AG04450 (cell line): ENCODE data around the gene LY6G5B. TPM values are rescaled to one million over a fixed set of nuclear protein-coding genes. Genes with fewer than 3 reads are reported as not detected.

ENCODE experiments used
- CTCF ChIA-PET: fragments of 300-600, 350-600 bp; formaldehyde crosslinking; extraction: SDS; loops from one replicate; lab custom pipeline; 2022; ENCODE audit warnings: antibody characterized with exemption, inconsistent platforms; lab: Charles Lee
- POLR2A ChIA-PET: fragments of 350-600 bp; formaldehyde crosslinking; extraction: SDS; loops from one replicate; lab custom pipeline; 2021; ENCODE audit warnings: antibody characterized with exemption, inconsistent platforms; lab: Yijun Ruan, JAX
- DNase-seq: peaks from one replicate; pipeline ENCODE4 v3.0.0-alpha.2; 2011; ENCODE audit warnings: low read depth, low spot score
- H3K27ac ChIP-seq: one replicate; pipeline ENCODE4 v1.5.1; 2012; ENCODE audit warnings: low read depth, low read length, control low read depth
- H3K27me3 ChIP-seq: one replicate; pipeline ENCODE4 v1.6.0; 2012; ENCODE audit warnings: low read length; ENCODE audit not compliant: control insufficient read depth, insufficient read depth
- H3K4me3 ChIP-seq: 2 replicates; pipeline ENCODE4 v1.5.1; 2011; ENCODE audit warnings: mild to moderate bottlenecking, low read depth, low read length, control low read depth
- H3K9me3 ChIP-seq: 2 replicates; pipeline ENCODE4 v1.5.1; 2012; ENCODE audit warnings: low read length; ENCODE audit not compliant: control insufficient read depth, insufficient read depth
- polyA plus RNA-seq: library from polyadenylated mRNA; depleted of rRNA; stranded (reverse); fragments of >200 nt; gene quantifications from 2 replicates; pipeline ENCODE4 v1.2.3, GENCODE V29; 2011
- TF ChIP-seq, protein P1 (sequence below): IDR thresholded peaks from 2 replicates; pipeline ENCODE4 v1.5.1; 2011; ENCODE audit warnings: low read depth, low read length, control low read depth, inconsistent platforms

Gene LY6G5B
- polyA plus RNA-seq, 1 experiment: 5.5 TPM

DNA sequence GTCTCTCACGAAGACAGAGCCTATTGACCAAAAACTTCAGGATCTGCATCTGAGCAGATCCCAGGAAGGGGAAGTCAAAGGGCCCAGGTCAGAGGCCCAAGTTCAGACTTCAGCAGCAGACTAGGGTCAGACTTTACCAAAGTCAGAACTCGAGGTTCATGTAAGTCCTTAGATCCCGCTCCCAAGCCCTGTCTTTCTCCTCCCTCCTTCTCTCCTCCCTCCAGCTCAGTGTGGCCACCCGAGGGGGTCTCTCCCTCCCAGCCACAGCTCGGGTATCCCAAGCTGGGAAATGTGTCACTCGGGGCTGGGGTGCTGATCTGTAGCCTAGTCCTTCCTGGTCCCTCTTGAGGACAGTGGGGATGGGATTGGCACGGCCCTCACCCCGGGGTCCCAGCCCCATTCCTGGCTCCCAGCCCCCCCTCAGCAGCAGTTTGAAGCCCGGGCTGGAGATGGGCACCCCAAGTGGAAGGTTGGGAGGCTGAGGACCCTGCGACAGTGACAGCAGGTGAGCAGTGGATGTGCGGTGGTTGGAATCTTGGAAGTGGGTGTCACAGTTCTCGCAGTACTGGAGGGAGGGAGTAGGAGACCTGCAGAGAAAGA is 7.6 kb upstream of the LY6G5B start:
- ChIA-PET CTCF (interaction anchor here (0.6 kb wide), 1 partner anchor 201 kb away, joined by 6 read pairs; no protein-coding TSS in a partner anchor), POLR2A (interaction anchor here (0.7 kb wide), 1 partner anchor 437 kb away, joined by 6 read pairs; no protein-coding TSS in a partner anchor)
- Histone ChIP-seq H3K27ac (no peak overlapping the region), H3K27me3 (no peaks in the 10 kb centered on the region), H3K4me3 (no peak overlapping the region), H3K9me3 (no peaks in the 10 kb centered on the region; the same call in 1 of the 2 replicates)
- TF ChIP-seq, protein P1, sequence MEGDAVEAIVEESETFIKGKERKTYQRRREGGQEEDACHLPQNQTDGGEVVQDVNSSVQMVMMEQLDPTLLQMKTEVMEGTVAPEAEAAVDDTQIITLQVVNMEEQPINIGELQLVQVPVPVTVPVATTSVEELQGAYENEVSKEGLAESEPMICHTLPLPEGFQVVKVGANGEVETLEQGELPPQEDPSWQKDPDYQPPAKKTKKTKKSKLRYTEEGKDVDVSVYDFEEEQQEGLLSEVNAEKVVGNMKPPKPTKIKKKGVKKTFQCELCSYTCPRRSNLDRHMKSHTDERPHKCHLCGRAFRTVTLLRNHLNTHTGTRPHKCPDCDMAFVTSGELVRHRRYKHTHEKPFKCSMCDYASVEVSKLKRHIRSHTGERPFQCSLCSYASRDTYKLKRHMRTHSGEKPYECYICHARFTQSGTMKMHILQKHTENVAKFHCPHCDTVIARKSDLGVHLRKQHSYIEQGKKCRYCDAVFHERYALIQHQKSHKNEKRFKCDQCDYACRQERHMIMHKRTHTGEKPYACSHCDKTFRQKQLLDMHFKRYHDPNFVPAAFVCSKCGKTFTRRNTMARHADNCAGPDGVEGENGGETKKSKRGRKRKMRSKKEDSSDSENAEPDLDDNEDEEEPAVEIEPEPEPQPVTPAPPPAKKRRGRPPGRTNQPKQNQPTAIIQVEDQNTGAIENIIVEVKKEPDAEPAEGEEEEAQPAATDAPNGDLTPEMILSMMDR: no peak
- DNase-seq: no peak

DNA sequence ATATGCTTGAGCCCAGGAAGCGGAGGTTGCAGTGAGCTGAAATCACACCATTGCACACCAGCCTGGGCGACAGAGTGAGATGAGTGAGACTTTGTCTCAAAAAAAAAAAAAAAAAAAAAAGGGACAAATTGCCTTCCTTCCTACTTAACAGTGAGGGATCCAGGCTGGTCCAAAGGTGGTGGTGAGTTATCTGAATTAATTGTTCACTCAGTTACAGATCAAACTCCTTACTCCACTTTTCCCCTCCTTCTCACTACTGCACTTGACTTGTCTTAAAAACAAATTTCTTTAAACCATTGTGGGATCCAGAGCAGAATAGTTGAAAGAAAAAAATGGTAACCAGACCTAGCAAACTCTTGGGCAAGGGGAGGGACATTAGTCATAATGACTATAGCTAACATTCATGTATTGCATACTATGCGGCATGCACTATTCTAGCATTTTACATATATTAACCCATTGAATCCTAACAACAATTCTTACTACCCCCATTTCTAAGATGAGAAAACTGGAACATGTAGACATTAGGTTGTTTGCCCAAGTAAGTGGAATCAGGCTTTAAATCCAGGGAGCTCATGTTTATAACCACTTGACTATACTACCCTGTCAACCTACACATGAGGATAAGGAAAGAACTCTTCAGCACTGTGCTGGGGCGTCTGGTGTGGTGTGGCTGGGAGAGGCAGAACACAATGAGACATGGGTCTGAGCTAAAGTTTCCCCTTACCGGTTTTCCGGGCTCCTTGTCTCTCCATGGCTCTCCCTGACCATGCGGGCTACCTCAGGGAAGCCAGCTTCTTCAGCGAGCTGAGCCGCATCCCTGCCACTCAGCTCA is 6.4 kb upstream of the LY6G5B start:
- ChIA-PET CTCF (interaction anchor here (0.6 to 2.1 kb wide), 5 partner anchors 11 to 200 kb away, joined by 3 to 7 read pairs (median 4); partner anchors contain the start of genes ATP6V1G2, BAG6 and LSM2), POLR2A (interaction anchor here (1.1 to 1.9 kb wide), 2 partner anchors 11 to 172 kb away, joined by 4 to 10 read pairs; partner anchors contain the start of gene BAG6)
- no peak for DNase-seq
- no peaks in the 10 kb centered on the region for H3K27me3 ChIP-seq
- H3K9me3 ChIP-seq: no peaks in the 10 kb centered on the region; the same call in 1 of the 2 replicates
- TF ChIP-seq, protein P1: no peak
- H3K27ac ChIP-seq: peak overlapping the region; percentile 90
- H3K4me3 ChIP-seq: peak overlapping the region; percentile 98

DNA sequence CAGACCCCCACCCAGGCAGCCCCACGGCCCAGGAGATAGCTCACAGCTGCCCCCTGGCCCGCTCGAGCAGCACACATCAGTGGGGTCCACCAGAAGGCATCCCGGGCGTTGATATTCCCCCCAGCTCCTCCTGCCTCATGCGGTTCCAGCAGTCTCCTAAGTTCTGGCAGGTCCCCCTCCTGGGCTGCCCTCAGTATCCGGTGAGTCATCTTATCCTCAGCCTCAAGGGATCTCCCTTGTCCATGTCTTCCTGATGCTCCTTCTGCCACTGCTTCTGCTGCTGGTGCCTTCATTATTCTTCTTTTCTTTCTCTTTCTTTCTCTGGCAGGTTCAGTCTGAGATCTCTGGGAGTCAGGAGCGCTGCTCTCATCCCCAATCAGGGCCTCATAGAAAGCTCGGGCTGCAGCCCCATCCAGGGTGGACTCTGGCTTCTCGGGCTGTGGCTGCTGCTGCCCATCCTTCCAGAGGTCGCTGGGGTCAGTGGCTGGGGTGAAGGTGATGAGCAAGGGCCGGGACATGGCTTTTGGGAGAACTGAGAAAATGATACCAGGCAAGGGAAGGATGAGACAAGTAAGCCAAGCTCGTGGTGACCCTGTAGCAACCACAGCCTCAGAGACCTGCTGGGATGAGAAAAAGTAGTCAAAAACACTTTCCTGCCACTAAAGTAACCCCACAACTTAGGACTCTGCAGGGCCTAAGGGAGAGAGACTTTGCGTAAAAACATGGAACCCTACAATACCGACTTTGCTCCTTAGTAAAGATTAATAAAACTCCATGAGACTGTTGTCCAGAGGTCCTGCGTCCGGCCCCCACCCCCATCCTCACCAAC is 5.6 kb upstream of the LY6G5B start:
- no peaks in the 10 kb centered on the region; the same call in 1 of the 2 replicates for H3K9me3 ChIP-seq
- no peak for DNase-seq
- H3K4me3 ChIP-seq: peak overlapping the region; percentile 98
- ChIA-PET CTCF (interaction anchor here (0.6 to 2.1 kb wide), 8 partner anchors 11 to 289 kb away, joined by 3 to 7 read pairs (median 4); partner anchors contain the start of genes ATP6V1G2, BAG6 and LSM2), POLR2A (interaction anchor here (0.6 to 1.9 kb wide), 11 partner anchors 10 to 199 kb away, joined by 3 to 11 read pairs (median 4); partner anchors contain the start of genes ABHD16A, BAG6, HSPA1B and NEU1)
- H3K27ac ChIP-seq: peak overlapping the region; percentile 90
- TF ChIP-seq, protein P1: no peak
- no peaks in the 10 kb centered on the region for H3K27me3 ChIP-seq

DNA sequence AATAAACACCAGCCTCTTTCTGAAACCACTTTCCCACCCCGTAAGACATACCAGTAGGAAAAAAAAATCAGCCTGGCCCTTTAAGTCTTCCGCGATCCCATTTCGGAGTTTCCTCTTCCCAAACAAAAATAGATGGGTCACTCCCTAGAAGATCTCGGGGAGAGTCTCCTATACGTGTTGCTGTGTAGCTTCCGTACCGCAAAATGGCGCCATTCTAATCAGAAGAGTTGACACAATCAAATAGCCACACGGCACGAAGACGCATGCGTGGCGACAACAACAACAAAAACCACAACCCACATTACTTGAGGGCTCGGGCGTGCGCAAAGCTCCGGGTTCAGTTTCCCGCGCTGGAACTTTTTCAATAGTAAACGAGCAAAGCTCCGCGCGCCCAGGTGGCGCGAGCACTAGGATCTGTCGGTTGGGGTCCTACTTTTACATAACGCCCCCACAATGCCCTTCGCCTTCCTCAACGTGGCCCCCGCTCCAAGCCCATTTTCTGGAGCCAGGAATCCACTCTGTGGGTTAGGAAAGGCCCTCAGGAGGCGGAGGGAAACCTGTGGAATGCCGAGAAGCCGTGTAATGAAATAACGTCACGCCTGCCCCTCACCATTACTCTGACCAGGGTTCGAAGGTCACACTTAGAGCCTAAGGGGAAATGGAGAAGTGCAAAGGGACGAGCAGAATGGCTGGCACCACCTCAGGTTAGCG is 4.8 kb upstream of the LY6G5B start, which contains the start of gene GPANK1:
GPANK1 (minus strand) TSS at position 208 of the 711 bp plus-strand sequence. CDS start 519 bp downstream, outside the sequence.
- H3K27ac ChIP-seq: peak within 1 kb of the TSS; percentile 90
- TF ChIP-seq, protein P1: 0 out of 2 replicates have a peak, but pooled peaks have one; percentile 5
- peak; percentile 87 for DNase-seq
- H3K9me3 ChIP-seq: no peaks in the 10 kb centered on the region; the same call in 1 of the 2 replicates
- ChIA-PET CTCF (interaction anchor here (0.6 to 2.1 kb wide), 8 partner anchors 11 to 288 kb away, joined by 3 to 7 read pairs (median 4); partner anchors contain the start of genes ATP6V1G2, BAG6 and LSM2), POLR2A (interaction anchor here (0.6 to 1.9 kb wide), 10 partner anchors 9 to 198 kb away, joined by 3 to 11 read pairs (median 4); partner anchors contain the start of genes ABHD16A, BAG6, HSPA1B and NEU1)
- H3K27me3 ChIP-seq: no peaks in the 10 kb centered on the region
- H3K4me3 ChIP-seq: peak within 1 kb of the TSS; percentile 98
